K562 (cell line): ENCODE measurements around the gene ZNF106. TPM values are rescaled to one million over a fixed set of nuclear protein-coding genes. Genes with fewer than 3 reads are reported as not detected.

Source experiments
- ATAC-seq: fragments of 200-7000 bp; cut with Tn5 transposase; 3 replicates; pipeline ENCODE4 v1.9.1; 2020; ENCODE audit warnings: moderate library complexity
- BruUV-seq: library from RNA; stranded (reverse); fragments of 400-500 nt; replicated peaks from 2 replicates; lab custom pipeline; 2021; lab: Mats Ljungman, UMichigan
- CTCF ChIA-PET: fragments of 300-600 bp; formaldehyde crosslinking; extraction: SDS; loops from one replicate; lab custom pipeline; 2021; ENCODE audit warnings: low intra/inter-chr PET ratio; lab: Yijun Ruan, JAX
- POLR2A ChIA-PET: fragments of 300-600, 350-650 bp; sonication (Branson Sonifier 250); formaldehyde crosslinking; extraction: SDS; loops from one replicate; lab custom pipeline; 2021; ENCODE audit warnings: antibody characterized with exemption, inconsistent platforms; lab: Yijun Ruan, JAX
- DNase-seq, 4 experiments: peaks; one replicate each; pipeline versions ENCODE4 v3.0.0 to v3.0.0-alpha.2; 2011 to 2018; ENCODE audit warnings: low spot score in 3 of 4, mixed read lengths in 3 of 4; ENCODE audit errors: extremely low read depth in 1 of 4
- FAIRE-seq: peaks from 2 replicates; lab custom pipeline; 2011; peaks lifted over from hg19 to GRCh38; lab: Jason Lieb, UNC
- H2AFZ ChIP-seq: 2 replicates; pipeline ENCODE4 v1.6.0; 2011; ENCODE audit warnings: low read depth, low read length, control low read depth, inconsistent platforms
- H3K27ac ChIP-seq: fragments of 200-600 bp; 3 replicates; pipeline ENCODE4 v1.8.0; 2011; ENCODE audit warnings: low read depth, mild to moderate bottlenecking, control low read depth, inconsistent platforms, low read length, moderate library complexity, mixed read lengths; ENCODE audit errors: extremely low read depth
- H3K27me3 ChIP-seq, 2 experiments: fragments of 300-600 bp in 1 of 2; 2 replicates in 1 of 2; 3 replicates in 1 of 2; pipeline versions ENCODE4 v1.6.0 to v1.8.0; 2011; ENCODE audit warnings: inconsistent platforms in 2 of 2, low read length in 2 of 2, mild to moderate bottlenecking in 1 of 2, mixed read lengths in 1 of 2, moderate library complexity in 1 of 2; ENCODE audit not compliant: control insufficient read depth in 2 of 2, insufficient read depth in 2 of 2
- H3K36me3 ChIP-seq: fragments of 300-600 bp; 3 replicates; pipeline ENCODE4 v1.8.0; 2011; ENCODE audit warnings: mild to moderate bottlenecking, low read length, inconsistent platforms; ENCODE audit not compliant: control insufficient read depth, insufficient read depth
- H3K4me1 ChIP-seq, 2 experiments: fragments of 200-600 bp in 1 of 2; replicated peaks in 1 of 2; 2 replicates in 1 of 2; 3 replicates in 1 of 2; pipeline versions ENCODE4 v1.5.1 to v1.8.0; 2011; ENCODE audit warnings: inconsistent platforms in 2 of 2, low read length in 2 of 2, mild to moderate bottlenecking in 1 of 2, mixed read lengths in 1 of 2, moderate library complexity in 1 of 2; ENCODE audit not compliant: control insufficient read depth in 2 of 2, insufficient read depth in 2 of 2
- H3K4me2 ChIP-seq: 2 replicates; pipeline ENCODE4 v1.6.1; 2011; ENCODE audit warnings: low read length, control low read depth, inconsistent platforms, mixed read lengths; ENCODE audit not compliant: insufficient read depth
- H3K4me3 ChIP-seq: fragments of 200-600 bp; sonication (generic), shearing (Covaris generic); 2 replicates; pipeline ENCODE4 v1.5.1; 2016; ENCODE audit warnings: control low read depth, inconsistent platforms
- H3K79me2 ChIP-seq: fragments of 200-600 bp; 3 replicates; pipeline ENCODE4 v1.8.0; 2011; ENCODE audit warnings: low read length, inconsistent platforms; ENCODE audit not compliant: control insufficient read depth, insufficient read depth
- H3K9ac ChIP-seq, 2 experiments: 2 replicates each; pipeline versions ENCODE4 v1.6.0 to v1.6.1; 2011; ENCODE audit warnings: low read depth in 2 of 2, low read length in 2 of 2, control low read depth in 1 of 2, inconsistent platforms in 1 of 2, mild to moderate bottlenecking in 1 of 2, mixed read lengths in 1 of 2; ENCODE audit not compliant: insufficient read depth in 1 of 2
- H3K9me1 ChIP-seq: one replicate; pipeline ENCODE4 v1.6.0; 2011; ENCODE audit warnings: inconsistent platforms, mild to moderate bottlenecking, low read length, moderate library complexity; ENCODE audit not compliant: control insufficient read depth, insufficient read depth
- H3K9me3 ChIP-seq: replicated peaks from 2 replicates; pipeline ENCODE4 v1.5.1; 2011; ENCODE audit warnings: low read depth, low read length, inconsistent platforms; ENCODE audit not compliant: control insufficient read depth, insufficient read depth
- H4K20me1 ChIP-seq: replicated peaks from 2 replicates; pipeline ENCODE4 v1.6.1; 2011; ENCODE audit warnings: low read length, inconsistent platforms, mixed read lengths; ENCODE audit not compliant: control insufficient read depth, insufficient read depth
- BRCA1 ChIP-seq, 2 experiments: fragments of 450-650 bp in 1 of 2; sonication (generic) in 1 of 2; formaldehyde crosslinking in 1 of 2; IDR thresholded peaks; 2 replicates each; pipeline versions ENCODE4 v1.5.0 to v1.6.1; 2017 to 2020; ENCODE audit warnings: mild to moderate bottlenecking in 1 of 2, missing genetic modification reagents in 1 of 2
- ERF ChIP-seq: fragments of 450-650 bp; formaldehyde crosslinking; IDR thresholded peaks from 2 replicates; pipeline ENCODE4 v1.4.0; 2020; ENCODE audit warnings: mild to moderate bottlenecking, mixed read lengths
- HMBOX1 ChIP-seq: sonication (generic); IDR thresholded peaks from 2 replicates; pipeline ENCODE4 v1.6.1; 2016
- HNRNPK ChIP-seq: fragments of 200-400 bp; formaldehyde crosslinking; IDR thresholded peaks from one replicate; pipeline ENCODE4 v1.6.1; 2018; ENCODE audit warnings: mild to moderate bottlenecking, low read depth, low read length; ENCODE audit not compliant: poor library complexity, severe bottlenecking
- RFX7 ChIP-seq: fragments of 250-450 bp; sonication (Bioruptor Pico); IDR thresholded peaks from 2 replicates; pipeline ENCODE4 v1.5.1; 2021; ENCODE audit warnings: mild to moderate bottlenecking
- STAT5A ChIP-seq: IDR thresholded peaks from 2 replicates; pipeline ENCODE4 v1.6.1; 2012; ENCODE audit warnings: low read length, inconsistent platforms, borderline replicate concordance
- WGBS: fragments of 100-300 bp; shearing (Covaris generic); methylation state at CpG from one replicate; pipeline ENCODE4 v1.1.6; 2016; ENCODE audit warnings: low coverage, mixed read lengths; ENCODE audit not compliant: insufficient coverage; ENCODE audit errors: missing lambda C conversion rate; 5-methylcytosine and 5-hydroxymethylcytosine counted together
- in situ Hi-C: fragments of 300-500 bp; cut with MboI; formaldehyde crosslinking; loops from 4 replicates; pipeline ENCODE4 v1.15.0; 2018; ENCODE audit warnings: inconsistent platforms, mixed read lengths
- intact Hi-C: fragments of 100-400 bp; cut with micrococcal nuclease; formaldehyde crosslinking; loops from 2 replicates; pipeline ENCODE4 v1.14.2; 2022
- polyA plus RNA-seq, 8 experiments: library from polyadenylated mRNA; depleted of rRNA in 4 of 8; stranded (reverse) in 5 of 8; unstranded in 3 of 8; fragments of >200 nt; fragmentation: Nextera tagmentation in 2 of 8; fragmentation: Illumina TruSeq in 1 of 8; extraction: Ambion mirVana in 2 of 8; extraction: Trizol in 1 of 8; gene quantifications; 2 replicates each; pipeline versions ENCODE4 v1.2.1 to v1.2.3, GENCODE V29; 2011 to 2014; ENCODE audit warnings: inconsistent platforms in 1 of 8, missing spikeins in 1 of 8
- total RNA-seq, 7 experiments: library from RNA; depleted of rRNA in 6 of 7; stranded (reverse); fragments of >200 nt in 6 of 7; fragmentation: Illumina TruSeq in 2 of 7; extraction: Trizol in 2 of 7; gene quantifications; 2 replicates each; pipeline versions ENCODE4 v1.2.1 to v1.2.3, GENCODE V29; 2011 to 2021; ENCODE audit warnings: low replicate concordance in 1 of 7
- TF ChIP-seq, protein P1 (sequence below), 2 experiments: fragments of 450-650 bp; IDR thresholded peaks; 2 replicates each; pipeline ENCODE4 v1.6.1; 2016; ENCODE audit warnings: mild to moderate bottlenecking in 2 of 2, borderline replicate concordance in 1 of 2, low read depth in 1 of 2, moderate library complexity in 1 of 2
- TF ChIP-seq, protein P2 (sequence below): fragments of 150-350 bp; conservative IDR thresholded peaks from 2 replicates; pipeline ENCODE4 v1.6.1; 2014; ENCODE audit warnings: low read length

The ZNF106 gene
- total and polyA plus RNA-seq, 9 of the 15 experiments (the other 6 are each of a cell fraction or from before 2014, with no cell fraction given), result 14.4 to 55.3 (median 33.7) TPM

- WGBS, result 6% methylated on average over 10 of the region's 12 CpGs
- peaks cover 15% of the 10 kb centered on the region for H3K36me3 ChIP-seq
- no peaks in the 10 kb centered on the region for H4K20me1 ChIP-seq
- peak overlapping the region; percentile 74 for H3K27ac ChIP-seq
- DNase-seq (peak; percentile 32 to 77 (median 42)), FAIRE-seq (peak; percentile 70), ATAC-seq (peak; percentile 3; the same call in 1 of the 3 replicates)
- ChIA-PET POLR2A (interaction anchor here (0.6 to 2.3 kb wide), 8 partner anchors 9 to 1384 kb away, joined by 3 to 13 read pairs (median 5); partner anchors contain the start of gene ZNF106), CTCF (no interaction called here)
- intact Hi-C loops, result loop anchor here (10.0 kb wide), 1 partner anchor 85 kb away; no protein-coding TSS in a partner anchor
- H3K9ac ChIP-seq, result peak overlapping the region; percentile 57 to 76; a peak in 3 of 4 replicates
- no TSS peak for BruUV-seq
- in situ Hi-C loops, result no loop called here
- no peaks in the 10 kb centered on the region for H3K9me3 ChIP-seq
- no peaks in the 10 kb centered on the region for H3K9me1 ChIP-seq
- H3K4me1 ChIP-seq, result peaks cover 30 to 33% of the 10 kb centered on the region in 2 experiments
- peaks cover 74% of the 10 kb centered on the region for H3K79me2 ChIP-seq
- no peak overlapping the region for H2AFZ ChIP-seq
- no peaks in the 10 kb centered on the region for H3K27me3 ChIP-seq
- H3K4me2 ChIP-seq, result peak overlapping the region; percentile 64
- no peak overlapping the region for H3K4me3 ChIP-seq
- TF ChIP-seq HNRNPK (no peak), BRCA1 (IDR thresholded peaks at IDR 0.05) (no peak), BRCA1 (CRISPR knock-in tag; IDR thresholded peaks at IDR 0.05) (no peak), ERF (no peak), HMBOX1 (no peak), RFX7 (CRISPR knock-in tag) (no peak), STAT5A (peak; percentile 68)
- TF ChIP-seq, protein P1, sequence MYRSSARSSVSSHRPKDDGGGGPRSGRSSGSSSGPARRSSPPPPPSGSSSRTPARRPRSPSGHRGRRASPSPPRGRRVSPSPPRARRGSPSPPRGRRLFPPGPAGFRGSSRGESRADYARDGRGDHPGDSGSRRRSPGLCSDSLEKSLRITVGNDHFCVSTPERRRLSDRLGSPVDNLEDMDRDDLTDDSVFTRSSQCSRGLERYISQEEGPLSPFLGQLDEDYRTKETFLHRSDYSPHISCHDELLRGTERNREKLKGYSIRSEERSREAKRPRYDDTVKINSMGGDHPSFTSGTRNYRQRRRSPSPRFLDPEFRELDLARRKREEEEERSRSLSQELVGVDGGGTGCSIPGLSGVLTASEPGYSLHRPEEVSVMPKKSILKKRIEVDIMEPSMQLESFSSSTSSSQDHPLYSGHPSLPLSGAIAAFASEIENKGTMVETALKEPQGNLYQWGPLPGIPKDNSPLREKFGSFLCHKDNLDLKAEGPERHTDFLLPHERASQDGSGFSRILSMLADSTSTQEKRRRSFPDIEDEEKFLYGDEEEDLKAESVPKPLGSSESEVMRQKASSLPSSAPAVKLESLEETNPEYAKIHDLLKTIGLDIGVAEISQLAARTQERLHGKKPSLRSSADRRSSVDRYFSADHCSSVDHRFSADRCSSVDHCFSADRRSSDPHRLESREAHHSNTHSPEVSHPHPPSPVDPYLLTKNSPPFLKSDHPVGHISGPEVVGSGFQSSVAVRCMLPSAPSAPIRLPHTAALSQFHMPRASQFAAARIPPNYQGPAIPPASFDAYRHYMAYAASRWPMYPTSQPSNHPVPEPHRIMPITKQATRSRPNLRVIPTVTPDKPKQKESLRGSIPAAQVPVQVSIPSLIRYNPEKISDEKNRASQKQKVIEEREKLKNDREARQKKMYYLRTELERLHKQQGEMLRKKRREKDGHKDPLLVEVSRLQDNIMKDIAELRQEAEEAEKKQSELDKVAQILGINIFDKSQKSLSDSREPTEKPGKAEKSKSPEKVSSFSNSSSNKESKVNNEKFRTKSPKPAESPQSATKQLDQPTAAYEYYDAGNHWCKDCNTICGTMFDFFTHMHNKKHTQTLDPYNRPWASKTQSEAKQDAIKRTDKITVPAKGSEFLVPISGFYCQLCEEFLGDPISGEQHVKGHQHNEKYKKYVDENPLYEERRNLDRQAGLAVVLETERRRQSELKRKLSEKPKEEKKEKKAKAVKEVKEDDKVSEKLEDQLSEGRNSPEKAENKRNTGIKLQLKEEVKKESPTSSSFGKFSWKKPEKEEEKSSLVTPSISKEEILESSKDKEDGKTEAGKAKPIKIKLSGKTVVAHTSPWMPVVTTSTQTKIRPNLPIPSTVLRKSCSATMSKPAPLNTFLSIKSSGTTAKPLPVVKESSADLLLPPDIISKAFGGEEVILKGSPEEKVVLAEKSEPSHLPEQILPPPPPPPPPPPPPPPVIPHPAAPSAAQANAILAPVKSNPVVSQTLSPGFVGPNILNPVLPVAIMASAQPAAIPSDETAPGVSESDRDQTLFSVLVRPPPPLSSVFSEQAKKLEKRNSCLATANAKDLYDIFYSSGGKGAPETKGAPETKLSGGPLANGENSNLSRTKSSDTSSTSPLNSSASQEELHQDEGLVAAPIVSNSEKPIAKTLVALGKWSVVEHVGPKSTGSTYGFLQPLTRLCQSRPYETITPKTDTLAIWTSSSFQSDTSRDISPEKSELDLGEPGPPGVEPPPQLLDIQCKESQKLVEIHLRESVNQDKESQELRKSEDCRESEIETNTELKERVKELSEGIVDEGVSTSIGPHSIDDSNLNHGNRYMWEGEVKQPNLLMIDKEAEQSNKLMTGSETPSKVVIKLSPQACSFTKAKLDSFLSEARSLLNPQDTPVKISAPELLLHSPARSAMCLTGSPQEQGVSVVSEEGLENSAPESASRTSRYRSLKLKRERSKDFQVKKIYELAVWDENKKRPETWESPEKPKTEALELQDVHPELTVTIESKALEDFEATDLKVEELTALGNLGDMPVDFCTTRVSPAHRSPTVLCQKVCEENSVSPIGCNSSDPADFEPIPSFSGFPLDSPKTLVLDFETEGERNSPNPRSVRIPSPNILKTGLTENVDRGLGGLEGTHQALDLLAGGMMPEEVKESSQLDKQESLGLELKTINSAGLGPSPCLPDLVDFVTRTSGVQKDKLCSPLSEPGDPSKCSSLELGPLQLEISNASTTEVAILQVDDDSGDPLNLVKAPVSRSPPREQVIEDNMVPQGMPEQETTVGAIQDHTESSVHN (IDR thresholded peaks at IDR 0.05; ENCODE audit: borderline replicate concordance in 1 of 2, low read depth in 1 of 2), result peak in 1 of 2 experiments; percentile 51; a peak in 1 of 4 replicates
- TF ChIP-seq, protein P2, sequence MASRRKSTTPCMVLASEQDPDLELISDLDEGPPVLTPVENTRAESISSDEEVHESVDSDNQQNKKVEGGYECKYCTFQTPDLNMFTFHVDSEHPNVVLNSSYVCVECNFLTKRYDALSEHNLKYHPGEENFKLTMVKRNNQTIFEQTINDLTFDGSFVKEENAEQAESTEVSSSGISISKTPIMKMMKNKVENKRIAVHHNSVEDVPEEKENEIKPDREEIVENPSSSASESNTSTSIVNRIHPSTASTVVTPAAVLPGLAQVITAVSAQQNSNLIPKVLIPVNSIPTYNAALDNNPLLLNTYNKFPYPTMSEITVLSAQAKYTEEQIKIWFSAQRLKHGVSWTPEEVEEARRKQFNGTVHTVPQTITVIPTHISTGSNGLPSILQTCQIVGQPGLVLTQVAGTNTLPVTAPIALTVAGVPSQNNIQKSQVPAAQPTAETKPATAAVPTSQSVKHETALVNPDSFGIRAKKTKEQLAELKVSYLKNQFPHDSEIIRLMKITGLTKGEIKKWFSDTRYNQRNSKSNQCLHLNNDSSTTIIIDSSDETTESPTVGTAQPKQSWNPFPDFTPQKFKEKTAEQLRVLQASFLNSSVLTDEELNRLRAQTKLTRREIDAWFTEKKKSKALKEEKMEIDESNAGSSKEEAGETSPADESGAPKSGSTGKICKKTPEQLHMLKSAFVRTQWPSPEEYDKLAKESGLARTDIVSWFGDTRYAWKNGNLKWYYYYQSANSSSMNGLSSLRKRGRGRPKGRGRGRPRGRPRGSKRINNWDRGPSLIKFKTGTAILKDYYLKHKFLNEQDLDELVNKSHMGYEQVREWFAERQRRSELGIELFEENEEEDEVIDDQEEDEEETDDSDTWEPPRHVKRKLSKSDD, result no peak
Observed at GRCh38 chr15:42499858-42500609, 9.1 kb upstream of the ZNF106 start.
